H9 (cell line): Measurements from ENCODE around the gene ACTN1. TPM values are rescaled to one million over a fixed set of nuclear protein-coding genes. Genes with fewer than 3 reads are reported as not detected.

Experiments
- DNase-seq: peaks from one replicate; pipeline ENCODE4 v3.0.0-alpha.2; 2017
- H2AFZ ChIP-seq: one replicate; pipeline ENCODE4 v1.6.1; 2013; ENCODE audit warnings: mild to moderate bottlenecking, low read length, control low read depth, moderate library complexity
- H2AK5ac ChIP-seq: 2 replicates; pipeline ENCODE4 v1.6.1; 2013; ENCODE audit warnings: low read length, control low read depth, mixed read lengths; ENCODE audit not compliant: insufficient read length
- H2BK120ac ChIP-seq: one replicate; pipeline ENCODE4 v1.6.1; 2013; ENCODE audit warnings: low read depth, mild to moderate bottlenecking, low read length, control low read depth, inconsistent platforms; ENCODE audit not compliant: poor library complexity, severe bottlenecking
- H2BK12ac ChIP-seq: 2 replicates; pipeline ENCODE4 v1.6.1; 2013; ENCODE audit warnings: low read length, control low read depth, mixed read lengths, low read depth; ENCODE audit not compliant: insufficient read length
- H2BK15ac ChIP-seq: 2 replicates; pipeline ENCODE4 v1.6.1; 2013; ENCODE audit warnings: low read depth, low read length, control low read depth
- H2BK20ac ChIP-seq: one replicate; pipeline ENCODE4 v1.6.1; 2013; ENCODE audit warnings: low read depth, mild to moderate bottlenecking, low read length, control low read depth, inconsistent platforms; ENCODE audit not compliant: poor library complexity, severe bottlenecking
- H2BK5ac ChIP-seq: 2 replicates; pipeline ENCODE4 v1.6.1; 2013; ENCODE audit warnings: low read length, control low read depth, mixed read lengths; ENCODE audit not compliant: insufficient read length
- H3K14ac ChIP-seq: 2 replicates; pipeline ENCODE4 v1.6.1; 2013; ENCODE audit warnings: low read length, control low read depth; ENCODE audit not compliant: insufficient read depth
- H3K18ac ChIP-seq: 2 replicates; pipeline ENCODE4 v1.6.1; 2013; ENCODE audit warnings: low read depth, mild to moderate bottlenecking, mixed read lengths, low read length, control low read depth; ENCODE audit not compliant: insufficient read length
- H3K23ac ChIP-seq: 2 replicates; pipeline ENCODE4 v1.6.1; 2013; ENCODE audit warnings: low read length, control low read depth, mixed read lengths, low read depth; ENCODE audit not compliant: insufficient read length
- H3K23me2 ChIP-seq: 2 replicates; pipeline ENCODE4 v1.6.1; 2013; ENCODE audit warnings: low read depth, mild to moderate bottlenecking, mixed read lengths, low read length, control low read depth; ENCODE audit not compliant: insufficient read length, poor library complexity, severe bottlenecking
- H3K27ac ChIP-seq: 2 replicates; pipeline ENCODE4 v1.5.1; 2013; ENCODE audit warnings: low read length, control low read depth, mixed read lengths, low read depth; ENCODE audit not compliant: insufficient read length
- H3K27me3 ChIP-seq: 2 replicates; pipeline ENCODE4 v1.6.1; 2013; ENCODE audit warnings: low read length, control low read depth, inconsistent platforms; ENCODE audit not compliant: insufficient read depth
- H3K4ac ChIP-seq: 2 replicates; pipeline ENCODE4 v1.6.1; 2013; ENCODE audit warnings: low read depth, mild to moderate bottlenecking, control low read depth, inconsistent platforms, low read length, moderate library complexity
- H3K4me1 ChIP-seq: 2 replicates; pipeline ENCODE4 v1.6.1; 2013; ENCODE audit warnings: low read length, control low read depth, inconsistent platforms; ENCODE audit not compliant: insufficient read depth
- H3K4me2 ChIP-seq: 2 replicates; pipeline ENCODE4 v1.6.1; 2013; ENCODE audit warnings: low read length, control low read depth, mixed read lengths; ENCODE audit not compliant: insufficient read length, insufficient read depth
- H3K56ac ChIP-seq: 2 replicates; pipeline ENCODE4 v1.6.1; 2013; ENCODE audit warnings: low read depth, mild to moderate bottlenecking, mixed read lengths, low read length, control low read depth; ENCODE audit not compliant: insufficient read length
- H3K79me1 ChIP-seq: 2 replicates; pipeline ENCODE4 v1.6.1; 2013; ENCODE audit warnings: low read depth, mild to moderate bottlenecking, moderate library complexity, low read length, control low read depth, inconsistent platforms; ENCODE audit not compliant: insufficient read depth, poor library complexity, severe bottlenecking
- H3K79me2 ChIP-seq: 2 replicates; pipeline ENCODE4 v1.6.1; 2013; ENCODE audit warnings: low read length, control low read depth, inconsistent platforms; ENCODE audit not compliant: insufficient read depth
- H3K9ac ChIP-seq: 2 replicates; pipeline ENCODE4 v1.6.1; 2013; ENCODE audit warnings: low read length, control low read depth, mixed read lengths; ENCODE audit not compliant: insufficient read length; ENCODE audit errors: extremely low read depth
- H3K9me3 ChIP-seq: one replicate; pipeline ENCODE4 v1.6.1; 2013; ENCODE audit warnings: low read depth, low read length, inconsistent platforms; ENCODE audit not compliant: control insufficient read depth
- H3T11ph ChIP-seq: one replicate; pipeline ENCODE4 v1.6.1; 2013; ENCODE audit warnings: mild to moderate bottlenecking, low read length, control low read depth, inconsistent platforms
- H4K20me1 ChIP-seq: one replicate; pipeline ENCODE4 v1.6.1; 2013; ENCODE audit not compliant: control insufficient read depth, insufficient read length, insufficient read depth
- H4K5ac ChIP-seq: 2 replicates; pipeline ENCODE4 v1.6.1; 2013; ENCODE audit warnings: low read depth, mild to moderate bottlenecking, mixed read lengths, low read length, control low read depth; ENCODE audit not compliant: insufficient read length
- H4K8ac ChIP-seq: replicated peaks from 2 replicates; pipeline ENCODE4 v1.6.1; 2013; ENCODE audit warnings: low read length, control low read depth, mixed read lengths, low read depth; ENCODE audit not compliant: insufficient read length
- H4K91ac ChIP-seq: 2 replicates; pipeline ENCODE4 v1.6.1; 2013; ENCODE audit warnings: low read depth, mild to moderate bottlenecking, moderate library complexity, mixed read lengths, low read length, control low read depth; ENCODE audit not compliant: insufficient read length
- H3K27ac Mint-ChIP-seq, 3 experiments: 2 replicates in 2 of 3; 3 replicates in 1 of 3; pipeline ENCODE4 v1.8.0; 2020 to 2021; ENCODE audit warnings: mixed read lengths in 3 of 3, mild to moderate bottlenecking in 1 of 3, moderate library complexity in 1 of 3
- H3K27me3 Mint-ChIP-seq: 2 replicates; pipeline ENCODE4 v1.8.0; 2021; ENCODE audit warnings: low read depth, mild to moderate bottlenecking, moderate library complexity, mixed read lengths
- H3K36me3 Mint-ChIP-seq, 3 experiments: 2 replicates in 2 of 3; 3 replicates in 1 of 3; pipeline ENCODE4 v1.8.0; 2020 to 2021; ENCODE audit warnings: low read depth in 3 of 3, mixed read lengths in 3 of 3; ENCODE audit not compliant: insufficient read depth in 1 of 3
- H3K4me1 Mint-ChIP-seq, 2 experiments: 2 replicates each; pipeline ENCODE4 v1.8.0; 2020; ENCODE audit warnings: mixed read lengths in 2 of 2
- H3K4me3 Mint-ChIP-seq, 2 experiments: 2 replicates in 1 of 2; 3 replicates in 1 of 2; pipeline ENCODE4 v1.8.0; 2020 to 2021; ENCODE audit warnings: mild to moderate bottlenecking in 2 of 2, mixed read lengths in 2 of 2, moderate library complexity in 1 of 2
- H3K9me3 Mint-ChIP-seq, 2 experiments: 2 replicates in 1 of 2; 3 replicates in 1 of 2; pipeline ENCODE4 v1.8.0; 2020; ENCODE audit warnings: mild to moderate bottlenecking in 2 of 2, mixed read lengths in 2 of 2, moderate library complexity in 1 of 2
- WGBS: extraction: QIAGEN DNeasy Blood & Tissue Kit; methylation state at CpG from one replicate; pipeline ENCODE4 v1.1.7; 2013; ENCODE audit warnings: missing lambda C conversion rate, low lambda C conversion rate, mixed read lengths; ENCODE audit not compliant: insufficient read length; ENCODE audit errors: extremely low coverage; 5-methylcytosine and 5-hydroxymethylcytosine counted together
- total RNA-seq: library from RNA; stranded (reverse); gene quantifications from 2 replicates; pipeline ENCODE4 v1.2.1, GENCODE V29; 2021
- TF ChIP-seq, protein P1 (sequence below): fragments of 200-600 bp; sonication (generic); conservative IDR thresholded peaks from 3 replicates; pipeline ENCODE4 v1.8.0; 2021; ENCODE audit warnings: antibody characterized with exemption, mild to moderate bottlenecking

Gene ACTN1
- total RNA-seq, 1 experiment from 2014 or later: 219 TPM

- no peak overlapping the region for H2BK120ac ChIP-seq
- H3K36me3 Mint-ChIP-seq: peaks cover 4 to 44% (median 28%) of the 10 kb centered on the region in 3 experiments; a peak in 5 of 7 replicates
- peaks cover 61 to 66% of the 10 kb centered on the region in 2 experiments for H3K4me1 Mint-ChIP-seq
- no peak overlapping the region for H4K91ac ChIP-seq
- TF ChIP-seq, protein P1, sequence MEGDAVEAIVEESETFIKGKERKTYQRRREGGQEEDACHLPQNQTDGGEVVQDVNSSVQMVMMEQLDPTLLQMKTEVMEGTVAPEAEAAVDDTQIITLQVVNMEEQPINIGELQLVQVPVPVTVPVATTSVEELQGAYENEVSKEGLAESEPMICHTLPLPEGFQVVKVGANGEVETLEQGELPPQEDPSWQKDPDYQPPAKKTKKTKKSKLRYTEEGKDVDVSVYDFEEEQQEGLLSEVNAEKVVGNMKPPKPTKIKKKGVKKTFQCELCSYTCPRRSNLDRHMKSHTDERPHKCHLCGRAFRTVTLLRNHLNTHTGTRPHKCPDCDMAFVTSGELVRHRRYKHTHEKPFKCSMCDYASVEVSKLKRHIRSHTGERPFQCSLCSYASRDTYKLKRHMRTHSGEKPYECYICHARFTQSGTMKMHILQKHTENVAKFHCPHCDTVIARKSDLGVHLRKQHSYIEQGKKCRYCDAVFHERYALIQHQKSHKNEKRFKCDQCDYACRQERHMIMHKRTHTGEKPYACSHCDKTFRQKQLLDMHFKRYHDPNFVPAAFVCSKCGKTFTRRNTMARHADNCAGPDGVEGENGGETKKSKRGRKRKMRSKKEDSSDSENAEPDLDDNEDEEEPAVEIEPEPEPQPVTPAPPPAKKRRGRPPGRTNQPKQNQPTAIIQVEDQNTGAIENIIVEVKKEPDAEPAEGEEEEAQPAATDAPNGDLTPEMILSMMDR: no peak
- no CpG with 5 or more reads among the region's 12 CpGs for WGBS
- no peak overlapping the region for H2BK5ac ChIP-seq
- no peaks in the 10 kb centered on the region for H3K23me2 ChIP-seq
- H4K20me1 ChIP-seq: no peaks in the 10 kb centered on the region
- peak overlapping the region; percentile 34 to 96 (median 57); a peak in 3 of 7 replicates for H3K27ac Mint-ChIP-seq
- H3K56ac ChIP-seq: no peak overlapping the region
- no peak overlapping the region for H3T11ph ChIP-seq
- no peaks in the 10 kb centered on the region for H3K27me3 Mint-ChIP-seq
- no peaks in the 10 kb centered on the region for H3K9me3 ChIP-seq
- H2BK15ac ChIP-seq: no peak overlapping the region
- H4K8ac ChIP-seq: no peak overlapping the region
- peaks cover 40% of the 10 kb centered on the region; the same call in 1 of the 2 replicates for H3K79me2 ChIP-seq
- no peak overlapping the region for H3K4ac ChIP-seq
- H3K4me3 Mint-ChIP-seq: no peak overlapping the region
- H3K79me1 ChIP-seq: peaks cover 4% of the 10 kb centered on the region
- no peak overlapping the region for H2AFZ ChIP-seq
- no peak overlapping the region for H3K18ac ChIP-seq
- H3K9ac ChIP-seq: no peak overlapping the region
- H3K27ac ChIP-seq: no peak overlapping the region
- H4K5ac ChIP-seq: no peak overlapping the region
- H3K9me3 Mint-ChIP-seq: no peaks in the 10 kb centered on the region
- H2BK20ac ChIP-seq: no peak overlapping the region
- H3K27me3 ChIP-seq: no peaks in the 10 kb centered on the region
- DNase-seq: no peak
- no peak overlapping the region for H2AK5ac ChIP-seq
- no peak overlapping the region for H3K23ac ChIP-seq
- no peak overlapping the region for H3K14ac ChIP-seq
- H3K4me2 ChIP-seq: no peak overlapping the region
- peaks cover 9% of the 10 kb centered on the region; the same call in 1 of the 2 replicates for H3K4me1 ChIP-seq
- no peak overlapping the region for H2BK12ac ChIP-seq
These were observed 26.4 kb downstream of the ACTN1 start for GRCh38 chr14:68952531-68953195.
